H1 (cell line): Measurements from ENCODE around the gene SLC25A21. TPM values are rescaled to one million over a fixed set of nuclear protein-coding genes. Genes with fewer than 3 reads are reported as not detected.

Experiments
- ASH2L ChIP-seq: fragments of 200-600, 300-600 bp; sonication (generic); IDR thresholded peaks from one replicate; pipeline ENCODE4 v1.7.1; 2017; ENCODE audit warnings: low read length
- CTBP2 ChIP-seq: IDR thresholded peaks from 2 replicates; pipeline ENCODE4 v1.7.0; 2011; ENCODE audit warnings: borderline replicate concordance, mild to moderate bottlenecking, moderate library complexity, mixed read lengths, low read length; ENCODE audit not compliant: insufficient read depth, insufficient read length
- FOSL1 ChIP-seq: IDR thresholded peaks from 2 replicates; pipeline ENCODE4 v1.6.1; 2011; ENCODE audit warnings: mild to moderate bottlenecking, low read depth, low read length, moderate library complexity; ENCODE audit not compliant: insufficient read depth
- KDM4A ChIP-seq: IDR thresholded peaks from one replicate; pipeline ENCODE4 v1.7.1; 2012; ENCODE audit warnings: low read depth, mild to moderate bottlenecking, moderate library complexity, low read length, inconsistent platforms; ENCODE audit not compliant: severe bottlenecking
- MAFK ChIP-seq: IDR thresholded peaks from 2 replicates; pipeline ENCODE4 v1.6.1; 2012; ENCODE audit warnings: low read depth, mild to moderate bottlenecking, improper control_type of control experiment, low read length
- RNF2 ChIP-seq: fragments of 200-900, 300-1000 bp; sonication (generic); IDR thresholded peaks from 2 replicates; pipeline ENCODE4 v1.7.1; 2016; ENCODE audit warnings: borderline replicate concordance, low read depth, mild to moderate bottlenecking, antibody characterized with exemption, low read length; ENCODE audit not compliant: poor library complexity, severe bottlenecking; ENCODE audit errors: missing control alignments
- TAF1 ChIP-seq: IDR thresholded peaks from 2 replicates; pipeline ENCODE4 v1.6.1; 2011; ENCODE audit warnings: mild to moderate bottlenecking, low read depth, low read length
- YY1 ChIP-seq: IDR thresholded peaks from 2 replicates; pipeline ENCODE4 v1.6.1; 2011; ENCODE audit warnings: low read depth, mild to moderate bottlenecking, low read length
- ZNF274 ChIP-seq: IDR thresholded peaks from 2 replicates; pipeline ENCODE4 v1.7.0; 2012; ENCODE audit warnings: low read length, borderline replicate concordance; ENCODE audit errors: extremely low read depth
- polyA plus RNA-seq, 7 experiments: library from polyadenylated mRNA; depleted of rRNA in 3 of 7; stranded (reverse) in 5 of 7; unstranded in 2 of 7; fragments of >200 nt in 5 of 7; fragments of 200-250 nt in 2 of 7; gene quantifications; 1 replicate in 5 of 7; 2 replicates in 1 of 7; 4 replicates in 1 of 7; pipeline versions ENCODE4 v1.2.1 to v1.2.3, GENCODE V29; 2011 to 2013; ENCODE audit warnings: missing spikeins in 2 of 7, mixed read lengths in 2 of 7
- total RNA-seq: library from RNA; stranded (reverse); fragmentation: NEBNext Ultra II Directional; extraction: Animal tissue kit (Norgen Biotek cat#: 25700); gene quantifications from 2 replicates; pipeline ENCODE4 v1.2.1, GENCODE V29; 2021

SLC25A21 gene
- total and polyA plus RNA-seq, 2 of the 8 experiments (the other 6 are each of a cell fraction or from before 2014, with no cell fraction given), result 6.9 to 15.7 TPM

GRCh38 chr14:37186865-37187264, 14.5 kb upstream of the SLC25A21 start (continued):
- TF ChIP-seq CTBP2, result no peak
- no peak for TF ChIP-seq YY1
- no peak for TF ChIP-seq MAFK
- TF ChIP-seq ZNF274, result no peak
- no peak for TF ChIP-seq FOSL1
- TF ChIP-seq KDM4A, result no peak
- no peak for TF ChIP-seq TAF1
- TF ChIP-seq ASH2L, result no peak
- no peak for TF ChIP-seq RNF2
- TF ChIP-seq, all 59 proteins: peak for 0
